HG03571 (cell line): ENCODE data around the gene PCDHGB4.
"Not testable (repeated sequence)": the region's sequence is repeated elsewhere in the genome, so short reads cannot be mapped to it uniquely, and the experiment has no call there.

Experiments
- ATAC-seq: cut with Tn5 transposase; IDR thresholded peaks from one replicate; pipeline ENCODE4 v1.9.1; 2021; ENCODE audit not compliant: unreplicated experiment

Gene PCDHGB4

GRCh38 chr5:141387557-141388311 is at the start of gene PCDHGB4:
Gene PCDHGB4 (plus strand): TSS chr5:141387698. CDS start chr5:141387885, 187 bp downstream.
- not testable (repeated sequence) for ATAC-seq

GRCh38 chr5:141338538-141339306 is 48.8 kb upstream of the PCDHGB4 start, which contains the start of gene PCDHGA2:
Gene PCDHGA2 (plus strand): TSS chr5:141338760.
- ATAC-seq = no peak

- ATAC-seq = not testable (repeated sequence)
Measured at GRCh38 chr5:141340781-141341354, 46.6 kb upstream of the PCDHGB4 start.

GRCh38 chr5:141342773-141343172 is 44.7 kb upstream of the PCDHGB4 start:
- ATAC-seq = no peak

GRCh38 chr5:141343242-141343952 is 44.1 kb upstream of the PCDHGB4 start, which contains the start of gene PCDHGA3:
Gene PCDHGA3 (plus strand): TSS chr5:141343829. CDS start chr5:141344034, 205 bp downstream.
- ATAC-seq = no peak

GRCh38 chr5:141343953-141344463 is 43.5 kb upstream of the PCDHGB4 start:
- ATAC-seq = no peak

GRCh38 chr5:141345327-141345726 is 42.2 kb upstream of the PCDHGB4 start:
- ATAC-seq = no peak

- not testable (repeated sequence) for ATAC-seq
Measured at GRCh38 chr5:141346017-141346416, 41.5 kb upstream of the PCDHGB4 start.

- ATAC-seq = no peak
Measured at GRCh38 chr5:141349917-141350619, 37.4 kb upstream of the PCDHGB4 start, which contains the start of gene PCDHGB1. Gene PCDHGB1 (plus strand): TSS chr5:141350099. CDS start chr5:141350261, 162 bp downstream.

- ATAC-seq = no peak
Measured at GRCh38 chr5:141351591-141351990, 35.9 kb upstream of the PCDHGB4 start.

- no peak for ATAC-seq
Measured at GRCh38 chr5:141354900-141355469, 32.5 kb upstream of the PCDHGB4 start, which contains the start of gene PCDHGA4. Gene PCDHGA4 (plus strand): TSS chr5:141355021. CDS start chr5:141355108, 87 bp downstream.

- no peak for ATAC-seq
Measured at GRCh38 chr5:141355641-141356040, 31.9 kb upstream of the PCDHGB4 start.

- ATAC-seq = no peak
Measured at GRCh38 chr5:141356133-141356532, 31.4 kb upstream of the PCDHGB4 start.

- ATAC-seq = no peak
Measured at GRCh38 chr5:141356950-141357349, 30.5 kb upstream of the PCDHGB4 start.

- ATAC-seq = no peak
Measured at GRCh38 chr5:141359790-141360426, 27.6 kb upstream of the PCDHGB4 start, which contains the start of gene PCDHGB2. Gene PCDHGB2 (plus strand): TSS chr5:141359994. CDS start chr5:141360136, 142 bp downstream.

GRCh38 chr5:141360685-141361084 is 26.8 kb upstream of the PCDHGB4 start:
- ATAC-seq = no peak

GRCh38 chr5:141362719-141363118 is 24.8 kb upstream of the PCDHGB4 start:
- no peak for ATAC-seq

- ATAC-seq = no peak
Measured at GRCh38 chr5:141363952-141364660, 23.4 kb upstream of the PCDHGB4 start, which contains the start of gene PCDHGA5. Gene PCDHGA5 (plus strand): TSS chr5:141364162. CDS start chr5:141364331, 169 bp downstream.
